Mesendoderm (in vitro differentiated cells): Measurements from ENCODE around the gene YKT6.
A peak's percentile ranks its signal among the peaks of the same experiment; 100 is the strongest.

Source experiments
- DNase-seq: peaks from one replicate; pipeline ENCODE4 v3.0.0; 2013
- H2AK5ac ChIP-seq: 2 replicates; pipeline ENCODE4 v1.6.1; 2013; ENCODE audit warnings: low read length, inconsistent platforms
- H2BK120ac ChIP-seq: 2 replicates; pipeline ENCODE4 v1.6.1; 2013; ENCODE audit warnings: low read depth, mild to moderate bottlenecking, low read length, moderate library complexity, mixed read lengths
- H2BK15ac ChIP-seq: replicated peaks from 2 replicates; pipeline ENCODE4 v1.6.1; 2013; ENCODE audit warnings: low read depth, mild to moderate bottlenecking, moderate library complexity
- H2BK5ac ChIP-seq: 2 replicates; pipeline ENCODE4 v1.6.1; 2013; ENCODE audit warnings: low read length, inconsistent platforms
- H3K18ac ChIP-seq: 2 replicates; pipeline ENCODE4 v1.6.1; 2013; ENCODE audit warnings: mild to moderate bottlenecking, low read length, mixed read lengths
- H3K23ac ChIP-seq: one replicate; pipeline ENCODE4 v1.6.1; 2013; ENCODE audit warnings: low read length
- H3K27ac ChIP-seq: 2 replicates; pipeline ENCODE4 v1.5.1; 2013; ENCODE audit warnings: low read depth, mild to moderate bottlenecking, inconsistent platforms, low read length, moderate library complexity
- H3K27me3 ChIP-seq: 2 replicates; pipeline ENCODE4 v1.6.1; 2013; ENCODE audit warnings: low read length, control low read depth, mild to moderate bottlenecking, inconsistent platforms; ENCODE audit not compliant: insufficient read depth, poor library complexity
- H3K36me3 ChIP-seq: 2 replicates; pipeline ENCODE4 v1.6.1; 2013; ENCODE audit warnings: low read length, inconsistent platforms; ENCODE audit not compliant: control insufficient read depth, insufficient read depth
- H3K4ac ChIP-seq: one replicate; pipeline ENCODE4 v1.6.1; 2013; ENCODE audit warnings: low read depth, mild to moderate bottlenecking, low read length, moderate library complexity
- H3K4me1 ChIP-seq: 2 replicates; pipeline ENCODE4 v1.6.1; 2013; ENCODE audit warnings: low read depth, low read length, inconsistent platforms; ENCODE audit not compliant: control insufficient read depth
- H3K4me2 ChIP-seq: 2 replicates; pipeline ENCODE4 v1.6.1; 2013; ENCODE audit warnings: low read length
- H3K4me3 ChIP-seq: 2 replicates; pipeline ENCODE4 v1.5.1; 2013; ENCODE audit warnings: mild to moderate bottlenecking, low read length
- H3K56ac ChIP-seq: one replicate; pipeline ENCODE4 v1.6.1; 2013; ENCODE audit warnings: low read length
- H3K79me1 ChIP-seq: 2 replicates; pipeline ENCODE4 v1.6.1; 2013; ENCODE audit warnings: low read length, inconsistent platforms
- H3K79me2 ChIP-seq: 2 replicates; pipeline ENCODE4 v1.6.1; 2013; ENCODE audit warnings: mild to moderate bottlenecking, low read length; ENCODE audit not compliant: control insufficient read depth, insufficient read depth
- H3K9ac ChIP-seq: 2 replicates; pipeline ENCODE4 v1.6.1; 2013; ENCODE audit warnings: low read length, inconsistent platforms
- H4K5ac ChIP-seq: one replicate; pipeline ENCODE4 v1.6.1; 2013; ENCODE audit warnings: low read length
- H4K8ac ChIP-seq: one replicate; pipeline ENCODE4 v1.6.1; 2013; ENCODE audit warnings: low read depth, mild to moderate bottlenecking, control low read depth, low read length, moderate library complexity
- WGBS: extraction: QIAGEN DNeasy Blood & Tissue Kit; methylation state at CpG from one replicate; pipeline ENCODE4 v1.1.7; 2013; ENCODE audit warnings: low lambda C conversion rate, missing lambda C conversion rate; ENCODE audit not compliant: insufficient coverage; ENCODE audit errors: extremely low coverage; 5-methylcytosine and 5-hydroxymethylcytosine counted together

The YKT6 gene

DNA sequence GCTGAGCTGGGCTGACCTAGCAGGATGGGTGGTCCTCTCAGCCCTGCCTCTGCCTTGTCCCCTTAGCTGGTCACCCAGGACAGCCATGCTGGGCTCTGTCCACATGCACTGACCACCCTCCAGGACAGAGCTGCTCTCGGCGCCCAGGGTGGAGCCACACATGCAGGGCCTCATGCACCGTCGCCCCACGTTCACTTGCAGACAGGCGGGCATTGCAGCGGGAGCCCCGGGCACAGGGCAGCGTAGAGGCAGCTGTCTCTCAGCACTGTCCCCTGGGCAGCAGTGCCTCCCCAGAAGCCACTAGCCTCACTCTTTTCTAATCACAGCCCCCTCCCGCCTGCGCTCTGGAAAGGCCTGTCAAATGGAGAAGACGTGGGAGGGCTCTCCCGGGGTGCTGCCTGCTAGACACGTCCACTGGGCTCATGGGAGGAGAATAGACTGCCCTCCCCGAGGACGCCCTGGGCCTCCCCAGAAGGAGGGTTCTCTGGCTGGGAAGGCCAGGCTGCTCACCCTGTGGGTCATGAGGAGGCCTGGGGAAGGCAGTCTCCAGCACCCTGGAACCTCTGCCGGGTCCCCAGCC, 37.4 kb downstream of the YKT6 start:
- H3K79me1 ChIP-seq = no peaks in the 10 kb centered on the region
- no peak overlapping the region for H3K56ac ChIP-seq
- H3K36me3 ChIP-seq = no peaks in the 10 kb centered on the region
- H3K4me2 ChIP-seq = no peak overlapping the region
- H2BK120ac ChIP-seq = no peak overlapping the region
- no peak overlapping the region for H4K5ac ChIP-seq
- no peak for DNase-seq
- H3K4ac ChIP-seq = no peak overlapping the region
- H3K79me2 ChIP-seq = no peaks in the 10 kb centered on the region
- WGBS = no CpG with 5 or more reads among the region's 17 CpGs
- no peaks in the 10 kb centered on the region for H3K4me1 ChIP-seq
- H3K27me3 ChIP-seq = no peaks in the 10 kb centered on the region
- no peak overlapping the region for H3K23ac ChIP-seq
- no peak overlapping the region for H4K8ac ChIP-seq
- H3K27ac ChIP-seq = no peak overlapping the region
- no peak overlapping the region for H2AK5ac ChIP-seq
- no peak overlapping the region for H2BK5ac ChIP-seq
- no peak overlapping the region for H3K9ac ChIP-seq
- H3K18ac ChIP-seq = no peak overlapping the region
- H3K4me3 ChIP-seq = no peak overlapping the region
- H2BK15ac ChIP-seq = no peak overlapping the region

DNA sequence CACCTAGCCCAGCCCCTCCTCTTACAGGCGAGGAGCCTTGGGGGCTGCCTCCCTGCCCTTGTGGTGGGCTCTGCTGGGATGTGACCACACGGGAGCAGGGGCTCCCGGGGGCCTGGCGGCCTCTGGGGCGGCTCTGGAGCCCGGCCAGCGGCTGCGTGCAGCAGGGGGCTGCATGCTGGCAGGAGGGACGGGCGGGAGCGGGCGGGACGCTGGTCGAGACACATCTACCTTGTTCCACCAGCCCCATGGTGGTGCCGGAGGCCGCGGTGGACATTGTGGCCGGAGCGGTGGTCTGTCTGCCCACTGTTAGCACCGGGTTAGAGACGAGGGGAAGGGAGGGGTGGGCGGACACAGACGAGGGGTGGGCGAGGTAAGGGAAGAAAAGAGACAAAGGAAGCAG, 38.6 kb downstream of the YKT6 start:
- Histone ChIP-seq H4K8ac (no peak overlapping the region), H3K56ac (no peak overlapping the region), H2BK120ac (no peak overlapping the region), H2AK5ac (no peak overlapping the region), H3K27me3 (no peaks in the 10 kb centered on the region), H2BK15ac (no peak overlapping the region), H3K18ac (no peak overlapping the region), H3K4me3 (no peak overlapping the region), H3K23ac (no peak overlapping the region), H3K4ac (no peak overlapping the region), H3K79me1 (no peaks in the 10 kb centered on the region), H2BK5ac (no peak overlapping the region), H3K4me2 (no peak overlapping the region), H3K36me3 (no peaks in the 10 kb centered on the region), H3K27ac (no peak overlapping the region), H3K79me2 (no peaks in the 10 kb centered on the region), H3K9ac (no peak overlapping the region), H4K5ac (no peak overlapping the region), H3K4me1 (no peaks in the 10 kb centered on the region)
- DNase-seq = no peak
- WGBS = no CpG with 5 or more reads among the region's 24 CpGs

DNA sequence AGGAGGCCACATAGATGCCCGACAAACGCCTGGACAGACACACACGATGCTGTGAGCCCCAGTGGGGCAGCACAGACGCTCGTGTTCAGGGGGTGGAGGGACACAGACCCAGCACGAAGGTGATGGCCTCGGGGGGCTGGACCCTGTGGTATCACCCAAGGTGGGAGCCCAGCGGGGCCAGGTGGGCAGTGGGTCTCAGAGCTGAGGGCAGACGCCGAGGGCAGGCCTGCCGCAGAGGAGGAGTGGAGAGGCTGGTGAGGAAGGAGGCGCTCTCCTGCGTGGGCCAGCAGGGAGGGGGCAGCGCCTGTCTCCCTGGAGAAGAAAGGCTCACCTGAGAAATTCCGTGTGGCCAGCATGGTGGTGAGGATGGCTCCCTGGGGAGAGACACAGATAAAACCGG, 39.6 kb downstream of the YKT6 start:
- Histone ChIP-seq H3K23ac (no peak overlapping the region), H4K5ac (no peak overlapping the region), H3K9ac (no peak overlapping the region), H3K27me3 (no peaks in the 10 kb centered on the region), H3K79me1 (no peaks in the 10 kb centered on the region), H3K18ac (no peak overlapping the region), H3K36me3 (no peaks in the 10 kb centered on the region), H2AK5ac (no peak overlapping the region), H3K4me2 (no peak overlapping the region), H2BK15ac (no peak overlapping the region), H3K79me2 (no peaks in the 10 kb centered on the region), H2BK5ac (no peak overlapping the region), H3K27ac (no peak overlapping the region), H3K56ac (no peak overlapping the region), H2BK120ac (no peak overlapping the region), H3K4me3 (no peak overlapping the region), H4K8ac (no peak overlapping the region), H3K4ac (no peak overlapping the region), H3K4me1 (no peaks in the 10 kb centered on the region)
- no CpG with 5 or more reads among the region's 16 CpGs for WGBS
- DNase-seq = no peak

DNA sequence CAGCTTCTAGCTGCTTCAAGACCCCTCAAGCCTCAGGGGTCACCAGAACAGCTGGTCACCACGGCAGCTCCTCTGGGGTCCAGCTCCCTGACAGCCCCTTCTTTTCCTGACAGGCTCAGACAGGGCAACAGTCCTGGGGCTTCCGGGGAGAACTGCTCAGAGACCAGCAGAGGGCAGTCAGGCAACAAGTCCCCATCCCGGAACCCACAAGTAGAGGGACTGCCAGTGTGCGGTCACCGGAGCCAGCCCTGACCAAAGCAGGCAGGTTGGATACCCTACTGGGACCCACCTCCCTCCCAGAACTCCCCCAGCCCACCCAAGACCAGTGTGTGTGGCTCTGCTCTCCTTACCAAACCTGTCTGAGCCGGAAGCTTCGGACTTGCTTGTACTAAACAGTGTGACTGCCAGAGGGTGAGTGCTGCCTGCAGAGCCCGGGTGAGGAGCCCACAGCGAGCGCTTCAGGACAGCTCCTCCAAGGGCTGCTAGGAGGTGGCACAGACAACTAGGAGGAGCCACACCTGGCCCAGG, 40.3 kb downstream of the YKT6 start:
- Histone ChIP-seq H2AK5ac (no peak overlapping the region), H3K4ac (no peak overlapping the region), H3K4me1 (no peaks in the 10 kb centered on the region), H3K36me3 (no peaks in the 10 kb centered on the region), H3K18ac (no peak overlapping the region), H3K4me2 (no peak overlapping the region), H2BK15ac (no peak overlapping the region), H3K27ac (no peak overlapping the region), H3K4me3 (no peak overlapping the region), H3K79me1 (no peaks in the 10 kb centered on the region), H3K9ac (no peak overlapping the region), H3K23ac (no peak overlapping the region), H3K56ac (no peak overlapping the region), H3K79me2 (no peaks in the 10 kb centered on the region), H4K5ac (no peak overlapping the region), H2BK120ac (no peak overlapping the region), H4K8ac (no peak overlapping the region), H3K27me3 (no peaks in the 10 kb centered on the region), H2BK5ac (no peak overlapping the region)
- no CpG with 5 or more reads among the region's 10 CpGs for WGBS
- peak; percentile 88 for DNase-seq

DNA sequence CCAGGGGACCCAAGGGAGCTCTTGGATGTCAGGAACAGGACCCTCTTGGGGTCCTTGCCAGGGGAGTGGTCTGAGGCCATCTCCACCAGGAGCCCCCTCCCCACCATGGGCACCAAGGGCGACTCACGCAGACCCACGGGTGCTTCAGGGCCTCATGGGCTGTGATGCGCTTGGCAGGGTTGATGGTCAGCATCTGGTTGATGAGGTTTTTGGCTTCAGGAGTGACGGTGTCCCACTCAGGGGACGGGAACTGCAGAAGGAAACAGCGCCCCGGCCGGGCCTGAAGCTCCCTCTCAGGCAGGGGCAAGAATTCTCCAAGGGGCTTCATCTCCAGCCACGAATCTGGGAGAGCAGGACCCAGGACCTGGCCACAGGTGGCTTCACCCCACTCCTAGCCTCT, 41.3 kb downstream of the YKT6 start:
- Histone ChIP-seq H3K56ac (no peak overlapping the region), H3K4me2 (no peak overlapping the region), H3K23ac (no peak overlapping the region), H3K18ac (no peak overlapping the region), H3K27me3 (no peaks in the 10 kb centered on the region), H3K4me1 (no peaks in the 10 kb centered on the region), H4K8ac (no peak overlapping the region), H2BK120ac (no peak overlapping the region), H3K4ac (no peak overlapping the region), H3K4me3 (no peak overlapping the region), H2BK15ac (no peak overlapping the region), H4K5ac (no peak overlapping the region), H3K27ac (no peak overlapping the region), H2AK5ac (no peak overlapping the region), H3K79me2 (no peaks in the 10 kb centered on the region), H3K9ac (no peak overlapping the region), H3K36me3 (no peaks in the 10 kb centered on the region), H2BK5ac (no peak overlapping the region), H3K79me1 (no peaks in the 10 kb centered on the region)
- no CpG with 5 or more reads among the region's 10 CpGs for WGBS
- DNase-seq = no peak

DNA sequence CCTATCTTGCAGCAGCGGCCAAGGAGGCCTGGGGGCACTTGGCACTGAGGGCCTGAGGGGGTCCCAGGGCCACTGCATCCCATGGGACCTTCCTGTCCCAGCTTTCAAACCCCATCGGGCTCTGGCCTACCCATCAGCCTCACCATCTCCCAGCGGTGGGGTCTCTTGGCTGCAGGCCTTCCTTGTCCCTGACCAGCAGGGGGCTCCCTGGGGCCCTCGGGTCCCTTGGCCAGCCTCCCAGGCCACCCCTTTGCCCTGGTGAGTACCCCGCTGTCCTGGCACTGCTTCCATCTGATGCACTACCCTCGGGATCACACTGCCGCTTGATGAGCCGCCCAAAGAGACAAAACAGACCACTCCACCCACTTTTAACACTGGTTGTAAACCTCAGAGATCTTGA, 43.5 kb downstream of the YKT6 start:
- no peak overlapping the region for H3K9ac ChIP-seq
- no peak overlapping the region for H4K8ac ChIP-seq
- H4K5ac ChIP-seq = no peak overlapping the region
- no peak overlapping the region for H3K27ac ChIP-seq
- WGBS = no CpG with 5 or more reads among the region's 8 CpGs
- no peak overlapping the region for H3K23ac ChIP-seq
- no peak overlapping the region for H2BK15ac ChIP-seq
- H3K56ac ChIP-seq = no peak overlapping the region
- no peaks in the 10 kb centered on the region for H3K36me3 ChIP-seq
- H3K79me2 ChIP-seq = no peaks in the 10 kb centered on the region
- no peak overlapping the region for H3K18ac ChIP-seq
- no peaks in the 10 kb centered on the region for H3K27me3 ChIP-seq
- peak; percentile 33 for DNase-seq
- H2BK120ac ChIP-seq = no peak overlapping the region
- no peak overlapping the region for H2BK5ac ChIP-seq
- no peak overlapping the region for H3K4ac ChIP-seq
- H3K79me1 ChIP-seq = no peaks in the 10 kb centered on the region
- H3K4me1 ChIP-seq = no peaks in the 10 kb centered on the region
- H2AK5ac ChIP-seq = no peak overlapping the region
- no peak overlapping the region for H3K4me3 ChIP-seq
- H3K4me2 ChIP-seq = no peak overlapping the region
